NCI-H460 (cell line): Measurements from ENCODE around the gene CAPN15. TPM values are rescaled to one million over a fixed set of nuclear protein-coding genes. Genes with fewer than 3 reads are reported as not detected.

Experiments used
- DNase-seq: peaks from one replicate; pipeline ENCODE4 v3.0.0-alpha.2; 2016; ENCODE audit warnings: low read depth; ENCODE audit errors: extremely low read depth
- total RNA-seq: library from RNA; depleted of rRNA; stranded (reverse); fragments of >200 nt; shearing (Covaris generic); gene quantifications from 2 replicates; pipeline ENCODE4 v1.2.3, GENCODE V29; 2014

CAPN15 gene
- total RNA-seq, 1 experiment from 2014 or later, result 32.4 TPM

GRCh38 chr16:574021-574760, 46.7 kb downstream of the CAPN15 start:
- DNase-seq, result no peak

- DNase-seq, result no peak
These were observed 48.1 kb downstream of the CAPN15 start for GRCh38 chr16:575354-576196.

- DNase-seq, result no peak
These were observed 48.8 kb downstream of the CAPN15 start for GRCh38 chr16:576197-576822.

DNA sequence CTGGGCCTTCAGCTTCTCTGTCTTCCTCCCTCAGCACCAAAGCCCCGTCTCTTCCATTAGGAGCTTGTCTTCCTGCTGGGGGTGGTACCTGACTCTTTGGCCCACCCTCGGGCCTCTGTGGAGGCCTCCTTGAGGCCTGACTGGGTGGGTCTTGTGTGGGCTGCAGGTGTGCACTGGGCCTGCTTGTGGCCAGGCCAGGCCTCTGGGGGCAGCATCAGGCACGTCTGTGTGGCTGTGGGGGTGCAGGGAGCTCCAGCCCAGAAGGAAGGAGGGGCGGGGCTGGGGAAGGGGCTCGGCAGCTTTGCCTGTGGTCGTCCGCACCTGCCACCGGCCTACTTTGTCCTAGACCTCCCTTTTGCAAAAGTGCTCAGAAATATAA, 49.3 kb downstream of the CAPN15 start:
- no peak for DNase-seq

DNA sequence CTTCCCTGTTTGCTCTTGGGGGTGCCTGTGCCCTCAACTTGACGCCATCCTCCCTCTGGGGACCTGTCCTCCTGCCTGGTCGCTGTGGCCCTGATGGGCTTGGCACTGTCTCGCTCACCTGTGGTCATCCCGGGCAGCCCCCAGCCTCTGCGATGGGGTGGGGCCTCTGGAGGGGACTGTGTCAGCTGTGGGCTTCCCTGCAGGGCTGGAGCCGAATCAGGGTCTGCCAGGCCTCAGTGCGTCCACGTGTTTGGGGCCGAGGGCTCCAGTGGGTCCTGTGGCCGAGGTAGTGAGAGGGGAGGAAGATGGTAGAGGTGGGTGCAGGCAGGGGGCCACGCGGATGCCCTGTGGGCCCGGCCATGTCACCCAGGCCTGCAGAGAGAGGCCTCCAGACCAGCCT, 50.3 kb downstream of the CAPN15 start:
- DNase-seq, result no peak

- DNase-seq, result no peak
These were observed 50.8 kb downstream of the CAPN15 start for GRCh38 chr16:578232-578869.

- peak; percentile 60 for DNase-seq
These were observed 51.4 kb downstream of the CAPN15 start for GRCh38 chr16:578870-579405.

DNA sequence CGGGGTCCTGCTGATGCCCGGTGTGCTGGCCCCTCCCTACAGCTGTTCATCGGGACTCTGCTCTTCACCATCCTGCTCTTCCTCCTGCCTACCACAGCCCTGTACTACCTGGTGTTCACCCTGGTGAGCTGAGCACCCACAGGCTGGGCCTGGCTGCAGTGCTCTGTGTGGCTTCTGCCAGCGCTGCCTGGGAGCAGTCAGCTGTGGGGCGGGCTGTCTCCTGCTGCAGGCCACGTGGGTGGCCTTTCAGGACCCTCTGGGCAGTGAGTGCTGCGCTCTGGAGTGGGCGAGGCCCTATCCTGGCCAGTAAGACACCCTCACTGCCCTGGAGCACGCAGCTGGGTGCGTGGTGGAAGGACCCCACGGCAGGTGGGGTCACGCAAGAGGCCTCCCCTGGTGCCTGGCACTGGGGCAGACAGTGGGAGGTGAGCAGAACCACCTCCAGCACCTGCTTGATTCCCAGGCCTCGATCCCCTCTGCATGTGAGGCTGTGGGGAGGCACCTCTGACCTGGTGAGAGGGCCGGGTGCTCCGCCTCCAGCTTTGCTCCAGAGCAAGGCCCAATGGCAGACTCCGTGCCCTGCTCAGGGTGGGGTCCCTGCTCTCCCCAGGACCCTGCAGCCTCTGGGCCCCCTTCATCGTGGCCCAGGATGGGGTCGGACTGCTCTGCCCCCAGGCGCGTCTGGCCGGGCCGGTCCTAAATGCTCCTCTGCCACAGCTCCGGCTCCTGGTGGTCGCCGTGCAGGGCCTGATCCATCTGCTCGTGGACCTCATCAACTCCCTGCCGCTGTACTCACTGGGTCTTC, 52.8 kb downstream of the CAPN15 start:
- DNase-seq, result no peak

DNA sequence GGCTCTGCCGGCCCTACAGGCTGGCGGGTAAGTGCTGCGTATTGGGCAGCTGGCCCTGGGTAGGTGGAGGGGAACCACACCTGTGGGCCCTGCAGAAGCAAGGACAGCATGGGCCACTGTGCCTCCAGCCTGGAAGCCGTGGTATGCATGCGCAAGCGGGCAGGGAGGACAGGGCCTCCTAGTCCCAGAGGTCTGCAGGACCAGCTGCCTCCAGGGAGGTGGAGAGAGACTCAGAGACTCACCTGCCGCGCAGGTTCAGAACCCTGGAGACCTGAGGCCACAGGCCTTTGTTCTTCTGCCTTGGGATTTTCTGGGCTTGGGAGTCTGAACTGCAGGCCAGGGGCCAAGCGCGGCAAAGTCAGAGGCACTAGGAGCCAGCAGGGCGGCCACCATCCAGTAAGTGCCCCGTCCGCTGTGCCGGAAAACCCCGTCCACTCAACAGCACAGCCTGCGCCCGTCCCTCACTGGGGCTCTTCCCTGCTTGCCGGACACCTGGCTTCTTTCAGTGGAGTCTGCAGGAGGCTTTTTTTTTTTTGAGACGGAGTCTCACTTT, 53.5 kb downstream of the CAPN15 start:
- DNase-seq, result no peak

- DNase-seq, result no peak
These were observed 54.7 kb downstream of the CAPN15 start for GRCh38 chr16:582218-582613.

DNA sequence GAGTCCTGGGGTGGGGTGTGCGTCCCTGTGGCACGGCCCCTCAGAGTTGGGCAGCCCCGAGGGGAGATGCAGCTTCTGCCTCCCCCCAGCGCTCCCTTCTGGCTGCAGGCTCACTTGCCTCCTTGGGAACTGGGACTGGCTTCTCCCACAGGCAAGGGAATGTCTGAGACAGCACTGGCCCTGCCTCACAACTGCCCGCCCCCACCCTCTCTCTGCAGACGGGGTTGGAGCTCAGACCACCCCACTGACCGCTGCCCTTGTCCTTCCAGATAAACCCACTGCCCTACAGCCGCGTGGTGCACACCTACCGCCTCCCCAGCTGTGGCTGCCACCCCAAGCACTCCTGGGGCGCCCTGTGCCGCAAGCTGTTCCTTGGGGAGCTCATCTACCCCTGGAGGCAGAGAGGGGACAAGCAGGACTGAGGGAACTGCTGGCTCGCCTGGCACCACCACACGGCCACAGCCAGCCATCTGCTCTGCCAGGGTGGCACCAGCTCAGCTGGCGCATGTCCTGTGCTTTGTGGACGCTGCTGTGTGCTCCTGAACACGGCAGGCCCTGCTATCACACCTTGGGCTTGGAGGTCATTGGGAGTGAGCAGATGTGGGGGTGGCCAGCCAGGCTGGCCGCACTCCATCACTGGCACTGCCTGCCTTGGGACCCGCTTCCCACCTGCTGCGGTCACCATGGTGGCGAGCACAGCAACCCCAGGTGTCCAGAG, 55.3 kb downstream of the CAPN15 start:
- no peak for DNase-seq

- no peak for DNase-seq
These were observed 55.9 kb downstream of the CAPN15 start for GRCh38 chr16:583470-583814.

DNA sequence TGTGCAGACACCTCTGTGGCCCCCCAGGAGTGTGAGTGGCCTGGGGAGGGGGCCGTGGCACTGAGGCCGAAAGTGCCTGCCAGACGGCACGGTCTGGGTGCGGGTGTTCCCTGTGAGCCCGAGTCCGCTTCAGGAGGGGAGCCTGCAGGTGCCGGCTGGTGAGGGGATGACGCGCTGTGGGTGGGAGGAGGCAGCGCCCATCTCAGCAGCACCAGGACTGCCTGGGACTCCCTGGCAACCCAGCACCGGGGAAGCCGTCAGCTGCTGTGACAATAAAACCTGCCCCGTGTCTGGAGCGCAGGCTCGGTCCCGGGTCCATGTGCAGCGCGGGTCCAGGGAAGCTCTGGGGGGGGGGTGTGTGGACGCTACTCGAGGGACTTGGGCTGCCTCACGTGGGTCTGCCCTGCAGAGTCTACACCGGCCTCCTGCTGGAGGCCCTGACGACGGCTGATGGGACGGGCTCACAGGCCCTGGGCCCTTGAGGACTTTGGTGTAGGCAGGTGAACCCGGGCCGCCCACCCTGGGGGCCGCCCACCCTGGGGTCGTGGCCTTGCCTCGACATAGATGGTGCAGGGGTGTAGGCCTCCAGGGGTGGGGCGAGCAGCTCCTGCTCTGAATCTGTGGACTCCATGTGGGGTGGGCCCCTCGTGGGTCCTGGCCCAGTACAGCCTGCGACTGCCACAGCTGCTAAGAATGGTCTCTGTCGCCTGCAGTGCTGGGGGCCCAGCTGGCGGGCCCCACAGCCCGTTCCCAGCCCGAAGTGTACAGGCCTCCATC, 56.5 kb downstream of the CAPN15 start:
- DNase-seq, result no peak

DNA sequence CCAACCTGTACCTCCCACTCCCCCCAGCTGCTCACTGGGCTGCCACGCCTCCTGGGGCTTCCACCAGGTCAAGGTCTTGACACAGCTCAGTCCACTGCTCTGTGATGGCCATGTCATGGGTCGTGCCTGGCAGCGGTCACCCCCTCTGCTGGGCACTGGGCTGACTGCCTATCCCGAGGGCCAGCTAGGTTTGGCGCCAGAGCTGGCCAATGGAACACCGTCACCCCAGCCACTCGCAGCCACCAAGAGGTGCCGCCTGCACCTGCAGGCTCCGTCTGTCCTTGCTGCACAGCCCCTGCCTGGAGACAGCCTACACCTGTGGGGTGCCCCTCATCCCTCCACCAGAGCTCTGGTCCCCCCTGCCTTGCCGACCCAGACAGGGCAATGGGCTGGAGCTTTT, 57.8 kb downstream of the CAPN15 start:
- DNase-seq, result no peak

DNA sequence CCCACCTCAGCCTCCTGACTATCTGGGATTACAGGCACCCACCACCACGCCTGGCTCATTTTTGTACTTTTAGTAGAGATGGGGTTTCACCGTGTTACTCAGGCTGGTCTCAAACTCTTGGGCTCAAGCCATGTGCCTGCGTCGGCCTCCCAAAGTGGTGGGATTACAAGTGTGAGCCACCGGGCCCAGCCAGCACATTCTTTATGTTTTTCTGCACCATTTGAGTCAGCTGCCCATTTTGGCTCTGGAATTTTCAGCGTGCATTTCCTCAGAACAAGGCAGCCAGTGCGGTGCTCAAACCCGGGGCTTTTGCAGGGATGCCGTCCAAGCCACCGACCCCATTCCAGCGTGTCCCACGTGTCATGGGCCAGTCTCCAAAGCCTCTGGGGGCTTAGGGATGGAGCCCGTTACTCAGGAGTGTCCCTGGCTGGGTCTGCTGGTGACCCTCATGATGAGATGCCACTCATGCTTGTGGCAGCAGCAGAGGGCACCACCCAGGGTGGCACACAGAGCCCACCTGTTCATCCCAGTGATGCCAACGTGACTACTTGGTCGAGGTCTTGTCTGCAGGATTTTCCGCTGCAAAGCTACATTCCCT, 58.6 kb downstream of the CAPN15 start:
- no peak for DNase-seq

DNA sequence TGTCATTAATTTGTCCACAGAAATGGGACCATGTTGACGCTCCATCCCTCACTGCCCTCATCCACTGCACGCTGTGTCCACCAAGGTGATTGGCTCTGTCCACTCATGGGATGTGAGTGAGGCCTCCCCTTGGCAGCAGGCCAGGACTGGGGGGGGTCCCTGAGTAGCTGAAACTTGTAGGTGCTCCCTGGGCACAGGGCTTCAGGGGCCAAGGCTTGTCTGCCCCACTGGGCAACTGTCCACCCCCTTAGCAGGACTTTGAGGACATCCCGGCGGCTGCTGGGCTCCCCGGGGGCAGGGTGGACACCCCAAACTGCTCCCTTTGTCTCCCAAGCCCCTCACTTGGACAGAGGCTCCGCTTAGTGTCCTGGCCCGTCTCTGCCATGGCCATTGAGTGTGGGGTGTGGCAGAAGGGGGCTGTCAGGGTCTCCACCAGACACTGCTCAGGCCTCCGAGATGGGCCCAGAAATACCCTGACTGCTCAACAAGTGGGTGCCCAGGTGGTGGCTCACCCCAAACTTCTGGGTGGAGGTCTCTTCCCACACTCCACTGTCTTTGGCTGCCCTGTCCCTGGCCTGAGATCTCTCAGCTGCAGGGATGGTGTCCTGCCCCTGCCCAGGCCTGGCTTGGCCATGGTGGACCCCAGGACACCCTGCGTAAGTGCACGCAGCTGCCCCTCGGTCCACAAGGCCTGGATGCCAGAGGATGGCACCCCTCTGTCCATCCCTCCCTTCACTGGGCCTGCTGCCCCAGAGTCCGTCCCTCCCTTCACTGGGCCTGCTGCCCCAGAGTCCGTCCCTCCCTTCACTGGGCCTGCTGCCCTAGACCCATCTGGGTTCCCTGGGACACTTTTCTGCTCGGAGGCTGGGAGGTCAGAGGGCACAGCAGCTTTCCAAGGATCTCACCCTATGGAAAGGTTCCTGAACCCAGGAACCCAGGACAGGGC, 59.4 kb downstream of the CAPN15 start:
- no peak for DNase-seq

GRCh38 chr16:588639-588888, 61.1 kb downstream of the CAPN15 start:
- no peak for DNase-seq
